Testis (tissue), 2 donors: ENCODE measurements around the gene APOBEC3H.
"Not testable (repeated sequence)": the region's sequence is repeated elsewhere in the genome, so short reads cannot be mapped to it uniquely, and the experiment has no call there.

Experiments used
- CTCF ChIP-seq, 3 experiments: fragments of 450-650 bp in 2 of 3; fragments of 200-600 bp in 1 of 3; sonication (generic) in 1 of 3; IDR thresholded peaks; one replicate each; pipeline ENCODE4 v1.5.1; 2016 to 2019; ENCODE audit warnings: antibody characterized with exemption in 3 of 3, mild to moderate bottlenecking in 2 of 3, moderate library complexity in 1 of 3
- POLR2A ChIP-seq: fragments of 450-650 bp; IDR thresholded peaks from one replicate; pipeline ENCODE4 v1.6.1; 2017; ENCODE audit warnings: antibody characterized with exemption, mild to moderate bottlenecking, moderate library complexity

GRCh38 chr22:39066442-39067276 is 30.4 kb upstream of the APOBEC3H start:
- not testable (repeated sequence) for TF ChIP-seq CTCF (IDR thresholded peaks at IDR 0.05); POLR2A
